CD14-positive monocyte (primary cell): ENCODE data around the gene MRPL4. TPM values are rescaled to one million over a fixed set of nuclear protein-coding genes. Genes with fewer than 3 reads are reported as not detected.
A peak's percentile ranks its signal among the peaks of the same experiment; 100 is the strongest.

Experiments used
- DNase-seq, 3 donors: peaks; one replicate each; pipeline ENCODE4 v3.0.0-alpha.2; 2011 to 2022
- H2AFZ ChIP-seq: 2 replicates; pipeline ENCODE4 v1.6.0; 2012; ENCODE audit warnings: mild to moderate bottlenecking, low read depth, low read length, inconsistent platforms; ENCODE audit not compliant: insufficient read depth, poor library complexity, severe bottlenecking
- H3K27ac ChIP-seq, 2 donors: 1 replicate in 1 of 2; 2 replicates in 1 of 2; pipeline ENCODE4 v1.5.1; 2012 to 2013; ENCODE audit warnings: low read length in 2 of 2, control low read depth in 1 of 2, inconsistent platforms in 1 of 2, low read depth in 1 of 2, mild to moderate bottlenecking in 1 of 2
- H3K27me3 ChIP-seq, 2 donors: one replicate each; pipeline versions ENCODE4 v1.6.0 to v1.6.1; 2011 to 2013; ENCODE audit warnings: low read length in 2 of 2; ENCODE audit not compliant: control insufficient read depth in 2 of 2, insufficient read depth in 2 of 2
- H3K36me3 ChIP-seq, 2 donors: replicated peaks in 1 of 2; 1 replicate in 1 of 2; 2 replicates in 1 of 2; pipeline versions ENCODE4 v1.5.1 to v1.6.1; 2012 to 2013; ENCODE audit warnings: low read length in 2 of 2, control low read depth in 1 of 2, inconsistent platforms in 1 of 2, mild to moderate bottlenecking in 1 of 2; ENCODE audit not compliant: insufficient read depth in 2 of 2, control insufficient read depth in 1 of 2
- H3K4me1 ChIP-seq, 2 donors: 1 replicate in 1 of 2; 2 replicates in 1 of 2; pipeline versions ENCODE4 v1.5.1 to v1.6.1; 2012 to 2013; ENCODE audit warnings: low read length in 2 of 2, control low read depth in 1 of 2, inconsistent platforms in 1 of 2, mild to moderate bottlenecking in 1 of 2, moderate library complexity in 1 of 2; ENCODE audit not compliant: insufficient read depth in 2 of 2, control insufficient read depth in 1 of 2
- H3K4me2 ChIP-seq: replicated peaks from 2 replicates; pipeline ENCODE3; 2012; ENCODE audit warnings: low read length, moderate library complexity, mild to moderate bottlenecking; ENCODE audit not compliant: poor library complexity, severe bottlenecking; ENCODE audit errors: extremely low read depth
- H3K4me3 ChIP-seq, 3 experiments: fragments of 200-600 bp in 1 of 3; sonication (generic) in 1 of 3; replicated peaks in 1 of 3; 1 replicate in 2 of 3; 2 replicates in 1 of 3; pipeline ENCODE4 v1.5.1; 2011 to 2013; ENCODE audit warnings: low read length in 3 of 3, mild to moderate bottlenecking in 3 of 3, control low read depth in 2 of 3, low read depth in 2 of 3, inconsistent platforms in 1 of 3, moderate library complexity in 1 of 3
- H3K79me2 ChIP-seq: 2 replicates; pipeline ENCODE4 v1.6.0; 2012; ENCODE audit warnings: mild to moderate bottlenecking, control low read depth, inconsistent platforms, low read length, moderate library complexity; ENCODE audit not compliant: insufficient read depth
- H3K9ac ChIP-seq: 2 replicates; pipeline ENCODE4 v1.6.0; 2017; ENCODE audit warnings: low read length, mild to moderate bottlenecking; ENCODE audit not compliant: insufficient read depth, poor library complexity, severe bottlenecking
- H3K9me3 ChIP-seq, 2 donors: replicated peaks in 1 of 2; 1 replicate in 1 of 2; 2 replicates in 1 of 2; pipeline versions ENCODE4 v1.5.1 to v1.6.1; 2012 to 2013; ENCODE audit warnings: low read length in 2 of 2, control low read depth in 1 of 2; ENCODE audit not compliant: control insufficient read depth in 1 of 2, insufficient read depth in 1 of 2
- H4K20me1 ChIP-seq: 2 replicates; pipeline ENCODE4 v1.6.0; 2012; ENCODE audit warnings: mild to moderate bottlenecking, low read length, control low read depth, moderate library complexity; ENCODE audit not compliant: insufficient read depth
- H3K27ac Mint-ChIP-seq, 7 donors: one replicate each; pipeline ENCODE4 v1.8.0; 2020; ENCODE audit warnings: mild to moderate bottlenecking in 7 of 7, mixed read lengths in 7 of 7, moderate library complexity in 6 of 7, inconsistent platforms in 2 of 7
- H3K27me3 Mint-ChIP-seq, 3 donors: one replicate each; pipeline ENCODE4 v1.8.0; 2021 to 2022; ENCODE audit warnings: low read depth in 3 of 3, mild to moderate bottlenecking in 3 of 3, mixed read lengths in 3 of 3, moderate library complexity in 3 of 3, inconsistent platforms in 1 of 3
- H3K36me3 Mint-ChIP-seq, 2 donors: one replicate each; pipeline ENCODE4 v1.8.0; 2020; ENCODE audit warnings: mixed read lengths in 2 of 2, inconsistent platforms in 1 of 2, mild to moderate bottlenecking in 1 of 2
- H3K4me1 Mint-ChIP-seq: one replicate; pipeline ENCODE4 v1.8.0; 2020; ENCODE audit warnings: mild to moderate bottlenecking, mixed read lengths
- H3K4me3 Mint-ChIP-seq, 2 donors: one replicate each; pipeline ENCODE4 v1.8.0; 2020; ENCODE audit warnings: mild to moderate bottlenecking in 2 of 2, mixed read lengths in 2 of 2, moderate library complexity in 1 of 2
- H3K9me3 Mint-ChIP-seq, 7 donors: one replicate each; pipeline ENCODE4 v1.8.0; 2020 to 2022; ENCODE audit warnings: mixed read lengths in 7 of 7, mild to moderate bottlenecking in 6 of 7, moderate library complexity in 6 of 7, inconsistent platforms in 2 of 7
- WGBS: methylation state at CpG from one replicate; pipeline ENCODE4 v1.1.5; 2013; ENCODE audit warnings: missing lambda C conversion rate; ENCODE audit not compliant: insufficient coverage; 5-methylcytosine and 5-hydroxymethylcytosine counted together
- intact Hi-C, 2 donors: fragments of 100-400 bp; cut with micrococcal nuclease; formaldehyde crosslinking; loops; one replicate each; pipeline versions ENCODE4 v1.15.0 to v1.15.1; 2023
- polyA plus RNA-seq, 3 donors: library from polyadenylated mRNA; depleted of rRNA in 1 of 3; unstranded in 2 of 3; stranded (reverse) in 1 of 3; fragments of 300-500 nt in 2 of 3; fragments of >200 nt in 1 of 3; fragmentation: Illumina TruSeq in 2 of 3; gene quantifications; 1 replicate in 2 of 3; 2 replicates in 1 of 3; pipeline ENCODE4 v1.2.3, GENCODE V29; 2012 to 2021
- TF ChIP-seq, protein P1 (sequence below): fragments of 200-600 bp; IDR thresholded peaks from one replicate; pipeline ENCODE4 v1.8.0; 2022; ENCODE audit warnings: antibody characterized with exemption, mild to moderate bottlenecking

MRPL4 gene
- polyA plus RNA-seq, 3 donors, result 20.4 to 40.2 (median 22.7) TPM

DNA sequence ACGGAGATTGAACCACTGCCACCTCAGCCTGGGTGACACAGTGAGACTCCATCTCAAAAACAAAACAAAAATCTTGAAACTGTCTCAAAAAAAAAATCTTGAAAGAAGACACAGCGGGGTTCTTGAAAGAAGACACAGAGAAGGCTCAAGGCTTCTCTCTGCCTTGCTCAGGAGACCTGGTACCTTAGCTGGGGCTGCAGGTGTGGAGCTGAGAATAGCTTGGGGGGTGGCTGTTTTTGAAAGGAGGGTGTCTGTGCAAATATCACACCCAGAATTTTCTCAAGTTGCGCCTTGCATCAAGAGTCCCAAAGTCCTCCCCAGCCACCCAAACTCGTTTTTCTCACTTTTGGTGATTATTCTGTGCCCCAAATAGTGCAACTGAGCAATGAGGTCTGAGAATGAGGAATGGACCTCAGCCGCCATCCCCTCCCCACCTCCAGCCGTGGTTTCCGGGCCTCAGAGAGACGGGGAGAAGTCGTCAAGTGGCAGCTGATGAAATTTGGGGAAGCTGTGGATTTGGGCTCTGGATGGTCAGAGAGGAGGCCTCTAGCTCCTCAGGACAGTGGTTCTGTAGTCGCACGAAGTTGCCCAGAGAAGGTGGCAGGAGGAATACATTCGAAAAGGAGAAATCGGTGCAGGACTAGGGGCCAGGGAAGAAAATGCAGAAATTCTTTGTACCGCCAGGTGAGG, 29.7 kb upstream of the MRPL4 start:
- Histone ChIP-seq H2AFZ (no peak overlapping the region), H3K36me3 (no peaks in the 10 kb centered on the region), H3K79me2 (no peaks in the 10 kb centered on the region), H3K9ac (no peak overlapping the region), H3K4me1 (peaks cover 9 to 23% of the 10 kb centered on the region in 2 donors), H4K20me1 (no peaks in the 10 kb centered on the region), H3K27ac (peak overlapping the region in 1 of 2 donors; percentile 16), H3K4me3 (no peak overlapping the region), H3K27me3 (no peaks in the 10 kb centered on the region), H3K4me2 (peak overlapping the region; percentile 24), H3K9me3 (peaks cover 0 to 2% of the 10 kb centered on the region in 2 donors)
- WGBS, result 10% methylated on average over 5 of the region's 14 CpGs
- peaks cover 15% of the 10 kb centered on the region for H3K4me1 Mint-ChIP-seq
- H3K36me3 Mint-ChIP-seq, result peaks cover 0 to 7% of the 10 kb centered on the region in 2 donors
- peaks cover 3 to 13% (median 9%) of the 10 kb centered on the region in 3 donors for H3K27me3 Mint-ChIP-seq
- DNase-seq, result peak; percentile 52 to 66 (median 64)
- intact Hi-C loops, result no loop called here
- peak overlapping the region; percentile 5 to 77 for H3K4me3 Mint-ChIP-seq
- TF ChIP-seq, protein P1, sequence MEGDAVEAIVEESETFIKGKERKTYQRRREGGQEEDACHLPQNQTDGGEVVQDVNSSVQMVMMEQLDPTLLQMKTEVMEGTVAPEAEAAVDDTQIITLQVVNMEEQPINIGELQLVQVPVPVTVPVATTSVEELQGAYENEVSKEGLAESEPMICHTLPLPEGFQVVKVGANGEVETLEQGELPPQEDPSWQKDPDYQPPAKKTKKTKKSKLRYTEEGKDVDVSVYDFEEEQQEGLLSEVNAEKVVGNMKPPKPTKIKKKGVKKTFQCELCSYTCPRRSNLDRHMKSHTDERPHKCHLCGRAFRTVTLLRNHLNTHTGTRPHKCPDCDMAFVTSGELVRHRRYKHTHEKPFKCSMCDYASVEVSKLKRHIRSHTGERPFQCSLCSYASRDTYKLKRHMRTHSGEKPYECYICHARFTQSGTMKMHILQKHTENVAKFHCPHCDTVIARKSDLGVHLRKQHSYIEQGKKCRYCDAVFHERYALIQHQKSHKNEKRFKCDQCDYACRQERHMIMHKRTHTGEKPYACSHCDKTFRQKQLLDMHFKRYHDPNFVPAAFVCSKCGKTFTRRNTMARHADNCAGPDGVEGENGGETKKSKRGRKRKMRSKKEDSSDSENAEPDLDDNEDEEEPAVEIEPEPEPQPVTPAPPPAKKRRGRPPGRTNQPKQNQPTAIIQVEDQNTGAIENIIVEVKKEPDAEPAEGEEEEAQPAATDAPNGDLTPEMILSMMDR, result no peak
- peak overlapping the region; percentile 16 to 77 (median 44) for H3K27ac Mint-ChIP-seq
- peaks cover 0 to 2% (median 0%) of the 10 kb centered on the region in 7 donors for H3K9me3 Mint-ChIP-seq

DNA sequence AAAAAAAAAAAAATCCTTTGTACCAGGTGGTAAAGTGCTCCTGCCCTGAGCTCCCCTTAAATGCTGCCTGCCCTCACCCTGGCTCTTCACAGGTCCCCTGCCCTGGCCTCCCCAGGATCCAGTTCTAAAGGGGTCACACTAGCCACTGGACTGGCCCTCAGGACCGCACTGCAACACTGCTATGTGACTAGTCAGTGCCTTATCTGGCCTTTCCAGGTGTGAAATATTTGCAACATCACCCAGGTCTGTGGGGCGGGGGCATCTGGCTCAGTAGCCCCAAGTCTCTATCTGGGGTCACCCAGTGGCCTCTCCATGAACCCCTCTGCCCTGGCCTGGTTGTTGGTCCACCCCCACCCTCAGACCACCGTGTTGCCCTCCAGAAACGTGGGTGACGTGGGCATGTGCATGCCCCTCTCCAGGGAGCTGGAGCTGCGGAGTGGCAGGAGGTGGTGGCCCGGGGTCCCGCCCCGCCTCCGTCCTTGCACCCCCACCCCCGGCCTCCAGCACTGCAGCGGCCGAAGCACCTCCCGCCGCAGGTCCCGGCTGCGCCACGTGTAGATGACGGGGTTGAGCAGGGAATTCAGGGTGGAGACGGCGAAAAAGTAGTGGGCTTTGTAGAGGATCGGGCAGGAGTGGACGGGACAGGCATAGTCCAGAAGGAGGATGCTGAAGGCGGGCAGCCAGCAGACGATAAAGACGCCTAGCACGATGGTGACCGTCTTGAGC, 28.4 kb upstream of the MRPL4 start:
- WGBS, result 94% methylated on average over 20 of the region's 28 CpGs
- TF ChIP-seq, protein P1, result no peak
- intact Hi-C loops, result no loop called here

More for the DNA sequence above, 28.4 kb upstream of the MRPL4 start:
- Mint-ChIP-seq H3K9me3 (peaks cover 0 to 2% (median 0%) of the 10 kb centered on the region in 7 donors), H3K4me1 (peaks cover 22% of the 10 kb centered on the region), H3K27me3 (peaks cover 3 to 13% (median 9%) of the 10 kb centered on the region in 3 donors), H3K27ac (no peak overlapping the region), H3K4me3 (no peak overlapping the region), H3K36me3 (peaks cover 0 to 7% of the 10 kb centered on the region in 2 donors)
- H3K4me3 ChIP-seq, result no peak overlapping the region
- H3K9ac ChIP-seq, result no peak overlapping the region
- H3K4me2 ChIP-seq, result no peak overlapping the region
- no peak overlapping the region for H3K27ac ChIP-seq
- no peaks in the 10 kb centered on the region for H3K79me2 ChIP-seq
- no peaks in the 10 kb centered on the region for H3K27me3 ChIP-seq
- no peak overlapping the region for H2AFZ ChIP-seq
- H3K9me3 ChIP-seq, result peaks cover 0 to 6% of the 10 kb centered on the region in 2 donors
- no peaks in the 10 kb centered on the region for H4K20me1 ChIP-seq
- H3K36me3 ChIP-seq, result no peaks in the 10 kb centered on the region
- H3K4me1 ChIP-seq, result peaks cover 15 to 30% of the 10 kb centered on the region in 2 donors
- DNase-seq, result no peak
